Memory B cell (primary cell): ENCODE data around the gene ADCY10.
"Not testable (repeated sequence)": the region's sequence is repeated elsewhere in the genome, so short reads cannot be mapped to it uniquely, and the experiment has no call there.

Experiments
- ATAC-seq: fragments of 150-1000 bp; cut with Tn5 transposase; 2 replicates; pipeline ENCODE4 v1.10.0; 2021; ENCODE audit warnings: low read depth, mild to moderate bottlenecking, moderate library complexity
- DNase-seq, 2 donors: peaks; one replicate each; pipeline ENCODE4 v3.0.0; 2022; ENCODE audit warnings: low spot score in 2 of 2
- H3K27ac Mint-ChIP-seq: one replicate; pipeline ENCODE4 v1.8.0; 2022; ENCODE audit warnings: mild to moderate bottlenecking, moderate library complexity, mixed read lengths
- H3K27me3 Mint-ChIP-seq: one replicate; pipeline ENCODE4 v1.8.0; 2022; ENCODE audit warnings: mixed read lengths
- H3K36me3 Mint-ChIP-seq: one replicate; pipeline ENCODE4 v1.8.0; 2022; ENCODE audit warnings: mild to moderate bottlenecking, mixed read lengths
- H3K4me1 Mint-ChIP-seq: one replicate; pipeline ENCODE4 v1.8.0; 2022; ENCODE audit warnings: mixed read lengths
- H3K4me3 Mint-ChIP-seq: one replicate; pipeline ENCODE4 v1.8.0; 2022; ENCODE audit warnings: mild to moderate bottlenecking, moderate library complexity, mixed read lengths
- H3K9me3 Mint-ChIP-seq: one replicate; pipeline ENCODE4 v1.8.0; 2022; ENCODE audit warnings: mixed read lengths

ADCY10 gene

DNA sequence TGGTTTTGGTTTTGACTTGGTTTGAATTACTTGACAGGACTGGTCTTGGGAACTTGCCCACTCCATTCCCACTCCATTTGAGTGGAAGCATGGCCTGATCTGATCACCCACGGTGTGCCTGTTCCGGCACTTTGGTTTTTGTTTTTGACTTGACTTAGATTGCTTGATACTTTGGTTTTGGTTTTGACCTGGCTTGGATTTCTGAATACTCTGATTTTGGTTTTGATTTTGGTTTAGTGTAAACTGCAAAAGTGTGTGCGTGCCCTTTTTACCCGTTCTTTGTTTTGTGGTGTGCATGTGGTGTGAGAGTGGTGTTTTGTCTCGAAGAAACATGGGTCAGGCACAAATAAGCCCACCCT lies 50.0 kb downstream of the ADCY10 start:
- H3K9me3 Mint-ChIP-seq: no peaks in the 10 kb centered on the region
- no peak overlapping the region for H3K27ac Mint-ChIP-seq
- H3K27me3 Mint-ChIP-seq: peaks cover 4% of the 10 kb centered on the region
- H3K4me3 Mint-ChIP-seq: no peak overlapping the region
- no peak for ATAC-seq
- no peak for DNase-seq
- H3K36me3 Mint-ChIP-seq: peaks cover 2% of the 10 kb centered on the region
- no peaks in the 10 kb centered on the region for H3K4me1 Mint-ChIP-seq

DNA sequence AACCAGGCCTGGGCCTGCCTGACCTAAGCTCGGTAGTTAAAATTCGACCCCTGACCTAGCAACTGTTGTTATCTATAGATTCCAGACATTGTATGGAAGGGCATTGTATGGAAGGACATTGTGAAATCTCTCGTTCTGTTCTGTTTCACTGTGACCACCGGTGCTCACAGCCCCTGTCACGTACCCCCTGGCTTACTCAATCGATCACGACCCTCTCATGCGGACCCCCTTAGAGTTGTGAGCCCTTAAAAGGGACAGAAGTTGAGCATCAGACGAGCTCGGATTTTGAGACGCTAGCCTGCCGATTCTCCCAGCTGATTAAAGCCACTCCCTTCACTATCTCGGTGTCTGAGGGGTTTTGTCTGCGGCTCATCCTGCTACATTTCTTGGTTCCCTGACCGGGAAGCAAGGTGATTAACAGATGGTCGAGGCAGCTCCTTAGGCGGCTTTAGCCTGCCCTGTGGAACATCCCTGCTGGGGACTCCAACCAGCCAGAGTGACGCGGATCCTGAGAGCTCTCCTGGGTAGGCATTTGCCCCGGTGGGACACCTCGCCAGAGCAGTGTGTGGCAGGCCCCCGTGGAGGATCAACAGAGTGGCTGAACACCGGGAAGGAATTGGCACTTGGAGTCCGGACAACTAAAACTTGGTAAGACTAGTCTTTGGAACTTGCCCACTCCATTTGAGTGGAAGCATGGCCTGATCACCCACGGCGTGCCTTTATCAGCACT lies 50.6 kb downstream of the ADCY10 start:
- not testable (repeated sequence) for ATAC-seq, H3K4me3 Mint-ChIP-seq, H3K36me3 Mint-ChIP-seq, H3K9me3 Mint-ChIP-seq, H3K27me3 Mint-ChIP-seq, H3K4me1 Mint-ChIP-seq, H3K27ac Mint-ChIP-seq, DNase-seq

DNA sequence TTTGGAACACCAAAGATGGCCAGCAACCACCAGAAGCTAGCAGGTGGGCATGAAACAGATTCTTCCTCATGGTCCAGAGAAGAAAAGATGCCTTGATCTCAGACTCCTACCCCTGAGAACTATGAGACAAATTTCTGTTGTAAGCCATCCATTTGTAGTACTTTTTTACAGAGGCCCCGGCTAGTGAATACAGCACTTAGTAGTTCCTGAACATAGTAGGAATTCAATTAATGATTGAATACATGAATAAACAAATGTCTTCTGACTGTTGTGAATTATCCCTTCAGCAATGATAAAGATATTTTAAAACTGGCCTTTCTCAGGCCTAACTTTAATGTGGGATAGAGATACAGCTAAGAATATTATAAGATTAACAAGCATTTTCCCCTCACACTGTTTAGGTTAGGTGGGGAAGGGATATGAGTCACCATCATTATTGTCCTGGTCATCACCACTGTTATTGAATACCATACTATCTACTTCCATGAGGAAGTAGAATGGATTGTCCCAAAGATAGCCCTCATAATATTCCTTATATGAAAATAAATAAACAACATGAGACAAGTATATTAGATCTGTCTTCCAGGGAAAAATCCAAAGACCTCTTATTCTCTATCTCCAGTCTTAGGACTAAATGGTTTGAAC lies 51.4 kb downstream of the ADCY10 start:
- H3K4me3 Mint-ChIP-seq: no peak overlapping the region
- H3K4me1 Mint-ChIP-seq: no peaks in the 10 kb centered on the region
- no peaks in the 10 kb centered on the region for H3K9me3 Mint-ChIP-seq
- no peak overlapping the region for H3K27ac Mint-ChIP-seq
- ATAC-seq (no peak), DNase-seq (no peak)
- H3K36me3 Mint-ChIP-seq: peaks cover 2% of the 10 kb centered on the region
- peaks cover 4% of the 10 kb centered on the region for H3K27me3 Mint-ChIP-seq

DNA sequence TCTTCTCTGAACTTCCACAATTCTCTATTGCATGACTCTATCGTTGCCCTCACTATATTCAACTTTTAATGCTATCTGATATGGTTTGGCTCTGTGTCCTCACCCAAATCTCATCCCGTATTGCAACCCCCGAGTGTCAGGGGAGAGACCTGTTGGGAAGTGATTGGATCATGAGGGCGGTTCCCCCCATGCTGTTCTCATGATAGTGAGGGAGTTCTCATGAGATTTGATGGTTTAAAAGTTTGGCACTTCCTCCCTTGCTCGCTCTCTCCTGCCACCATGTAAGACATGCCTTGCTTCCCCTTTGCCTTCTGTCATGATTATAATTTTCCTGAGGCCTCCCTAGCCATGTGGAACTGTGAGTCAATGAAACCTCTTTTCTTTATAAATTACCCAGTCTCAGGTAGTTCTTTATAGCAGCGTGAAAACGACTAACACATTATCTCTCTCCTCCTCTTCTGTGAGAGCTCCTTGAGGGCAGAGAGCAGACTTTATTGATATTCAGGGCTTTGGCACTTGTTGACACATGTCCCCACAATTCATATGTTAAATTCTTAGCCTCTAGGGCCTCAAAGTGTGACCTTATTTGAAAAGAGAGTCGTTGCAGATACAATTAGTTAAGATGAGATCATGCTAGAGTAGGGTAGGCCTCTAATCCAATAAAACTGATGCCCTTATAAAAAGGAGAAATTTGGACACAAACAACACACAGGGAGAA lies 52.1 kb downstream of the ADCY10 start:
- Mint-ChIP-seq H3K4me1 (no peaks in the 10 kb centered on the region), H3K9me3 (no peaks in the 10 kb centered on the region), H3K36me3 (peaks cover 2% of the 10 kb centered on the region), H3K27ac (no peak overlapping the region), H3K4me3 (no peak overlapping the region), H3K27me3 (peaks cover 4% of the 10 kb centered on the region)
- DNase-seq: no peak
- no peak for ATAC-seq

DNA sequence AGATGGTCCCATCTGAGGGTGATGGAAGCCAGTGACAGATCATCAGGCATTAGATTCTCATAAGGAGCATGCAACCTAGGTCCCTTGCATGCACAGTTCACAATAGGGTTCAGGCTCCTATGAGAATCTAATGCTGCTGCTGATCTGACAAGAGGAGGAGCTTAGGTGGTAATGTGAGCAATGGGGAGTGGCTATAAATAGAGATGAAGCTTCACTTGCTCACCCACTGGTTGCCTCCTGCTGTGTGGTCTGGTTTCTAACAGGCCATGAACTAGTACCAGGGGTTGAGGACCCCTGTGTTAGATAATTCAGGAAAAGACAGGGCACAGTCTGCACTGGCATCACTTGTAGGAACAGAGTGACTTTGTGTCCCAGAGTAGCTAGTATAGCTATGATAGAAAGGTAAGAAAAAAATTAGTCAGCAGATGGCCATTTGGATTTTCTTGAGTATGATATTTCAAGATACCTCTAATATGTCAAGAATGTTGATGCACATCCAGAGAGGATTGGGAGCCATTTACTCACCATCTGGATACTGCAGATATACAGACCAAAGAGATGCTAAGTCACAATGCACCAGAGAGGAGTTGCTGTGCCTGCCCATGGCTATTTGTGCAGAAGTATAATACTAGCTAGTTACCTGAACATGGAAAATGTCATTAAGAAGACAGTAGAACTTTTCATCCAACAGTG lies 53.6 kb downstream of the ADCY10 start:
- H3K27ac Mint-ChIP-seq: no peak overlapping the region
- ATAC-seq (no peak), DNase-seq (no peak)
- H3K4me1 Mint-ChIP-seq: no peaks in the 10 kb centered on the region
- H3K4me3 Mint-ChIP-seq: no peak overlapping the region
- peaks cover 2% of the 10 kb centered on the region for H3K36me3 Mint-ChIP-seq
- H3K9me3 Mint-ChIP-seq: no peaks in the 10 kb centered on the region
- peaks cover 4% of the 10 kb centered on the region for H3K27me3 Mint-ChIP-seq

DNA sequence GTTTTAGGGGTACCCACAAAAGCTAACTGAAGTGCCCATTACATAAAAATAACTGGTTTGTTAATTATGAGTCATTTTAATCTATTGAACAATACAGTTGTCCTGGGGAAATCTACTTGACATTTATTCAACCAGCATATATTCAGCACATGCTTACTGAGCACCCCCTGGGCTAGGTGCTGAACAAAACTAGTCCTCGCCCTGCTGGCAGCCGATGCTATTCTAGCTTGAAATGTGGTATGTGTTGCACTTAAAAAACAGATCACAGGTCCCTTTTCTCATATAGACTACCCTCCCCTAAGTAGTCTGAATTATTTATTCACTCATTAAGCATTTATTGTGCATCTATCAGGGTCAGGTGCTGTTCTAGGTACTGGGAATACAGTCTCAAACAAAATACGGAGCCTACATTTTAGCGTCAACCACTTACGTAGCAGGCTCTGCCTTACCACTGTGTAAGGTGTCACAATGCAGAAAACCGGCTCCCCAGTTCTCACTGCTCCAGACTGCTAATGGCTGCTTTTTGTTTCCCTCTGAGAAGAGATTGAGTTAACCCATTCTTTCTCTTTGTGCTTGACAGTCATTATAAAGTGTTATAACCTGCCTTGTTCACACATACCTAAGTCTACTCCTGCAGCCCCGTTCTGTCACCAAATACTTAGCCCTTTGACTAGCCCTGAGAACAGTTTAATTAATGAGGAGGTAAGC lies 57.1 kb downstream of the ADCY10 start:
- H3K27ac Mint-ChIP-seq: no peak overlapping the region
- no peaks in the 10 kb centered on the region for H3K36me3 Mint-ChIP-seq
- H3K9me3 Mint-ChIP-seq: no peaks in the 10 kb centered on the region
- no peaks in the 10 kb centered on the region for H3K27me3 Mint-ChIP-seq
- ATAC-seq (no peak), DNase-seq (no peak)
- no peaks in the 10 kb centered on the region for H3K4me1 Mint-ChIP-seq
- no peak overlapping the region for H3K4me3 Mint-ChIP-seq

DNA sequence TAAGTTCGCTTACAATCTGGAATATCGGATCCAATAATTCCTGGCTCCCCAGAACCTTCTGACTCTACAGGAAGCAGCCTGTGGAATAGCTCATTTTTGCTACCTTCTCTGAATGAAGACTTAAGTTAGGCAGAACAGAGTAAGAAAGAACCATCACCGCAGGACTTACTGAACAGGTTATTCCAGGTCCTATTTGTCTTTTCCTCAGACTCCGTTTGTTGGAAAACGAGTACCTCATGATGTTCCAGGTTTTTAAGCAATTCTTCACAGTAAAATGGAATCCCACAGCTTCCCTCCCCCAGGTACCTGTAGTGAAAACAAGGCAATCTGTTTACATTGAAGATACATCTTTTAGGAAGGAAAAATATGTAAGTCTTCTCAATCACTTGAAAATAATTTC lies 59.8 kb downstream of the ADCY10 start:
- Mint-ChIP-seq H3K9me3 (no peaks in the 10 kb centered on the region), H3K4me3 (no peak overlapping the region), H3K27me3 (peaks cover 8% of the 10 kb centered on the region), H3K4me1 (no peaks in the 10 kb centered on the region), H3K36me3 (no peaks in the 10 kb centered on the region), H3K27ac (no peak overlapping the region)
- DNase-seq: no peak
- ATAC-seq: no peak

- Mint-ChIP-seq H3K4me1 (no peaks in the 10 kb centered on the region), H3K36me3 (no peaks in the 10 kb centered on the region)
- ATAC-seq: no peak
Measured at GRCh38 chr1:167849666-167850065, 64.3 kb downstream of the ADCY10 start.

GRCh38 chr1:167842872-167843271 lies 71.1 kb downstream of the ADCY10 start:
- H3K36me3 Mint-ChIP-seq: no peaks in the 10 kb centered on the region
- H3K9me3 Mint-ChIP-seq: no peaks in the 10 kb centered on the region
- ATAC-seq (no peak), DNase-seq (no peak)
- no peak overlapping the region for H3K27ac Mint-ChIP-seq
- H3K4me1 Mint-ChIP-seq: no peaks in the 10 kb centered on the region
- H3K27me3 Mint-ChIP-seq: peaks cover 9% of the 10 kb centered on the region
- no peak overlapping the region for H3K4me3 Mint-ChIP-seq

More at GRCh38 chr1:167849666-167850065, 64.3 kb downstream of the ADCY10 start:
- Mint-ChIP-seq H3K27me3 (peaks cover 8% of the 10 kb centered on the region), H3K4me3 (no peak overlapping the region), H3K27ac (no peak overlapping the region), H3K9me3 (no peaks in the 10 kb centered on the region)
- DNase-seq: no peak

GRCh38 chr1:167841530-167841929 lies 72.4 kb downstream of the ADCY10 start:
- DNase-seq: no peak
- H3K4me3 Mint-ChIP-seq: no peak overlapping the region
- no peak for ATAC-seq
- H3K36me3 Mint-ChIP-seq: no peaks in the 10 kb centered on the region
- no peaks in the 10 kb centered on the region for H3K4me1 Mint-ChIP-seq
- no peak overlapping the region for H3K27ac Mint-ChIP-seq
- peaks cover 9% of the 10 kb centered on the region for H3K27me3 Mint-ChIP-seq
- no peaks in the 10 kb centered on the region for H3K9me3 Mint-ChIP-seq

GRCh38 chr1:167839009-167839408 lies 74.9 kb downstream of the ADCY10 start:
- Mint-ChIP-seq H3K4me3 (no peak overlapping the region), H3K4me1 (peaks cover 4% of the 10 kb centered on the region), H3K9me3 (no peaks in the 10 kb centered on the region), H3K27me3 (peaks cover 9% of the 10 kb centered on the region), H3K36me3 (no peaks in the 10 kb centered on the region), H3K27ac (no peak overlapping the region)
- ATAC-seq (no peak), DNase-seq (no peak)

DNA sequence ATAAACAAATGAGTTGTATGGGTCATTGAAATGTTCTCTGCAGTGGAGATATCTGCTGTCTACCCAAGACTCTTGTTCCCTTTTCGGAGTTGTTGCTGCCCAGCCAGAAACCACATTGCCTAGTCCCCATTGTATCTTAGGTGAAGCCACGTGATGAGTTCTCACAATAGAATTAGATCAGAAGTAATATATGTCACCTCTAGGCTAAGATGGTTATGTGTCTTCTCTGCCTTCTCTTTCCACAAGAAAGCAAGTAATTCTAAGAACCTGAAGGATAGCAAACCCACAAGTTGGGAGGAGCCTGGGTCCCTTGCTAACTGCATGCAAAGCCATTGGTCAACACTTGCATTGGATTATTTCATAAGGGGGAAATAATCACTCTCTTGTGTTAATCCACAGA lies 76.6 kb downstream of the ADCY10 start:
- Mint-ChIP-seq H3K9me3 (no peaks in the 10 kb centered on the region), H3K27me3 (peaks cover 9% of the 10 kb centered on the region), H3K4me3 (no peak overlapping the region), H3K36me3 (no peaks in the 10 kb centered on the region), H3K27ac (no peak overlapping the region), H3K4me1 (peaks cover 4% of the 10 kb centered on the region)
- no peak for ATAC-seq
- no peak for DNase-seq

DNA sequence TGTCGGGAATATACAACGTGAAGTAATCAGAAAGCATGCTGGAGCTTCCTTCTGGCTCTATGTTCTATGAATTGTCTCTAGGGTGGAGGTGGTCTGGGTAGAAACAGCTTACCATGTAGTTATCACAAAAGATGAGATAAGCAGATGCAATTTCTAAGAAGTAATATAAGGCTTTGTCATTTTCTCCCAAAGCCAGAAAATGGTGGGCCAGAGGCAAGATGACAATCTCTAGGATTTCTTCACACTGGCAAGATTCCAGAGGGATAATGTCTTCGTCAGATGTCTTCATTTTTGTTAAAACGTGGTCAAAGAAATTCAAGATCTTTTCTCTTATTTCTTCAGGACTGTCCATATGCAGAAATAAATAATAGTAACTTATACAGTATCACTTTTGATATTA lies 77.7 kb downstream of the ADCY10 start:
- ATAC-seq: no peak
- no peak overlapping the region for H3K4me3 Mint-ChIP-seq
- peaks cover 7% of the 10 kb centered on the region for H3K27me3 Mint-ChIP-seq
- no peak for DNase-seq
- peaks cover 4% of the 10 kb centered on the region for H3K4me1 Mint-ChIP-seq
- H3K36me3 Mint-ChIP-seq: no peaks in the 10 kb centered on the region
- no peak overlapping the region for H3K27ac Mint-ChIP-seq
- H3K9me3 Mint-ChIP-seq: no peaks in the 10 kb centered on the region

DNA sequence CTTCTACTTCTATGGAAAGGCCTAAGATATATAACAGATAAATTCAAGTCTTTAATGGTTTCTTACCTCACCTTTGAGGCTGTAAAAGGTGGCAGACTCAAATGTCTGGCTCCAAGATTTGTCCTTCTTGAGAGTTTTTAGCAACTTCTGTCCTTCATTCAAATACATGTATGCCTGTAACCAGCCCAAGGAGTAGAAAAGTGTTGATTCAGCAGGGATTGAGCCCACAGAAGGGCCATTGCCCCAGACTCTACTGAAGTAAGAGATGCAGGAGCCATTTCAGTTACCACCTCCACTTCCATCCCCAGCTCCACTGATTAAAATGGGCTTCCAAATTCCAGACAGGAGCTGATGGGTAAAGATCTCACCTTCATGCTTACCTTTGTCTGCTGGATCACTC lies 80.0 kb downstream of the ADCY10 start:
- peaks cover 4% of the 10 kb centered on the region for H3K4me1 Mint-ChIP-seq
- H3K27ac Mint-ChIP-seq: no peak overlapping the region
- ATAC-seq (no peak), DNase-seq (no peak)
- no peak overlapping the region for H3K4me3 Mint-ChIP-seq
- no peaks in the 10 kb centered on the region for H3K9me3 Mint-ChIP-seq
- no peaks in the 10 kb centered on the region for H3K36me3 Mint-ChIP-seq
- peaks cover 4% of the 10 kb centered on the region for H3K27me3 Mint-ChIP-seq
